Astrocyte of the spinal cord (primary cell): ENCODE results near the gene MRGPRE.

Experiments
- DNase-seq: peaks from one replicate; pipeline ENCODE4 v3.0.0; 2011; ENCODE audit warnings: low read depth, low spot score
- H3K4me3 ChIP-seq: 2 replicates; pipeline ENCODE4 v1.5.1; 2011; ENCODE audit warnings: low read depth, mild to moderate bottlenecking, low read length, moderate library complexity
- in situ Hi-C: cut with HindIII; loops from 2 replicates; pipeline ENCODE4 v1.10.0; 2017; ENCODE audit warnings: low sequenced_read_pairs
- TF ChIP-seq, protein P1 (sequence below): IDR thresholded peaks from 2 replicates; pipeline ENCODE4 v1.5.1; 2012; ENCODE audit warnings: low read depth, mild to moderate bottlenecking, low read length, inconsistent platforms

MRGPRE gene

DNA sequence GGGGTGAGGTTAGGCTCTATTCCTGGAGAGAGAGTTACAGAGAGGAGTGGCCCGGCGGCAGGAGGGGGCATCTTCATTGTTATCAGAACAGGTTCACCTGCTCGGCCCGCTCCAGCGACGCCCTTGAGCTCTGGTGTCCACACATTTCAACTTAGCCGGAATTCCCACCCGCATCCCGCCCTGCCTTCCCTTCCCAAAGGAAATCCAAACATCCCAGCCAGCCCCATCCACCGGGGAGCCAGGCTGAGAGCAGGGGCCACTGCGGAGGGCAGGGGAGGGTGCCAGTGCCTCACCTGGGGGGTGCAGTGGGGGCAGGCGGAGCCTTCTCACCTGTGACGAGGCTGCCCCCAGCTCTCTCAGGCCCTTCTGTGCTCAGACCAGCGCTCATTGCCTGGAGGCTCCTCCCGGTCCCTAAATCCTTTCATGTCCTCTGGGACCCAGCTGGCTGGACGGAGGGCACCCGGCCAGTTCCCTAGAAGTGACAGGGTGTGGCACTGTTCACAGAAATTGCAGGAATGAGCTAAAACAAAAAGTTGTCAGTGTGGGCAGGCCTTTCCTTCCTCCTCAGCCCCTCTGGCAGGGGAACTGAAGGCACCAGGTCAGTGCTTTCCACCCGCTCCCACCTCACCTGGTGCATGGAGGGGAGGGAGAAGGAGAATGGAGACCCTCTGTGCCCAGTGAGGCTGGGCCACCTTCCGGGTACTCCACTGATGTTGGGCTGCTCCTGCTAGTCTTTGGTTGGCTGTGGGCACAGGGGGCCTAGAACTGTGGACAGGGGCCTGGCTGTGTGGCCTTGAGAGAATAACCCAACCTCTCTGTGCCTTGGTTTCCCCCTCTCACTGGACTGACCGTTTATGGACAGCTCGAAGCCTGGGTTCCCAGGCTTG, 11.5 kb downstream of the MRGPRE start:
- in situ Hi-C loops: no loop called here
- no peak overlapping the region for H3K4me3 ChIP-seq
- TF ChIP-seq, protein P1, sequence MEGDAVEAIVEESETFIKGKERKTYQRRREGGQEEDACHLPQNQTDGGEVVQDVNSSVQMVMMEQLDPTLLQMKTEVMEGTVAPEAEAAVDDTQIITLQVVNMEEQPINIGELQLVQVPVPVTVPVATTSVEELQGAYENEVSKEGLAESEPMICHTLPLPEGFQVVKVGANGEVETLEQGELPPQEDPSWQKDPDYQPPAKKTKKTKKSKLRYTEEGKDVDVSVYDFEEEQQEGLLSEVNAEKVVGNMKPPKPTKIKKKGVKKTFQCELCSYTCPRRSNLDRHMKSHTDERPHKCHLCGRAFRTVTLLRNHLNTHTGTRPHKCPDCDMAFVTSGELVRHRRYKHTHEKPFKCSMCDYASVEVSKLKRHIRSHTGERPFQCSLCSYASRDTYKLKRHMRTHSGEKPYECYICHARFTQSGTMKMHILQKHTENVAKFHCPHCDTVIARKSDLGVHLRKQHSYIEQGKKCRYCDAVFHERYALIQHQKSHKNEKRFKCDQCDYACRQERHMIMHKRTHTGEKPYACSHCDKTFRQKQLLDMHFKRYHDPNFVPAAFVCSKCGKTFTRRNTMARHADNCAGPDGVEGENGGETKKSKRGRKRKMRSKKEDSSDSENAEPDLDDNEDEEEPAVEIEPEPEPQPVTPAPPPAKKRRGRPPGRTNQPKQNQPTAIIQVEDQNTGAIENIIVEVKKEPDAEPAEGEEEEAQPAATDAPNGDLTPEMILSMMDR: no peak
- no peak for DNase-seq

DNA sequence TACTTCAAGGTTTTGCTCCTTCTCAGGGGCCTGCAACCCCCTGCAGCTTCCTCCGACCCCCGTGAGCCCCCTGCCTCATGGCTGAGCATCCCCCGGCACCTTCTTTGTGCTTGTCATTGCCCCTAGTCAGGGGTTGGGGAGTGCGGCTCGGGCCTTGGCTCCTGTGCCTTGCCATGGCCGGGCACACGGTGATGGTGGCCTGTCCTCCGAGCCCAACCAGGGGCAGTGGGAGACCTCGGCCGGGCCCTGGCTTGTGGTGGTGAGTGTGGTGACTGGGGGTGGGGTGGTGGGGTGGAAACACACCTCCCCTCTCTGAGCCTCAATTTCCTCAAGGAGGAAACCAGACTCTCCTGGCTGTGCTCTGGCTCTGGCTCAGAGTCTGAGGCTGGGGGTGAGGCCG, 12.1 kb downstream of the MRGPRE start:
- H3K4me3 ChIP-seq: no peak overlapping the region
- DNase-seq: no peak
- in situ Hi-C loops: no loop called here
- TF ChIP-seq, protein P1: no peak

DNA sequence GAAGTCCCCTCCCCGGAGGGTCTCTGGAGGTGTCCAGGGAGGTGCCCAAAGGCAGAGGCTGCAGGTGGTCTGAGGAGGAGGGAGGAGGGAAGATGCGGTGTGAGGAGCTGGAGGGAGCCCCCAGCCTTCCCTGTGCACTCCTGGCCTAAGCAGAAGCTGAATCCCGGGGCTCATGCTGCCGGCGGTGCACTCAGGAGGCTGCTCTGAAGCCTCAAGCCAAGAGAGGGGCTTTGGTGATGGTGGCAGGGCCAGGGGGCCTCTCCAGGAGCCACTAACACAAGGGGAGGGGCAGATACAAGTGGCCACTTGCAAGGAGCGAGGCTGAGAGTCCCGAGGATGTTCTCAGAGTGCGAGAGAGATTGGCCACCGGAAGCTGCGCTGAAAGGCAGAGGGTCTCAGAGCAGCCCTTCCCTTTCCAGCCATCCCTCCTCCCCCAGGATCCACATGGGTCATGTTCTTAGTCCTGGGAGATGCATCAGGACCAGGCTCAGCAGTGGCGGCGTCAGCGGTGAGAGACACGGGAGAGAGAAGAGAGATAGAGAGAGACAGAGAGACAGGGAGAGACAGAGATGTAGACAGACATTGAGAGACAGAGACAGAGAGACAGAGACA, 12.8 kb downstream of the MRGPRE start:
- TF ChIP-seq, protein P1: no peak
- H3K4me3 ChIP-seq: no peak overlapping the region
- no peak for DNase-seq
- in situ Hi-C loops: no loop called here

DNA sequence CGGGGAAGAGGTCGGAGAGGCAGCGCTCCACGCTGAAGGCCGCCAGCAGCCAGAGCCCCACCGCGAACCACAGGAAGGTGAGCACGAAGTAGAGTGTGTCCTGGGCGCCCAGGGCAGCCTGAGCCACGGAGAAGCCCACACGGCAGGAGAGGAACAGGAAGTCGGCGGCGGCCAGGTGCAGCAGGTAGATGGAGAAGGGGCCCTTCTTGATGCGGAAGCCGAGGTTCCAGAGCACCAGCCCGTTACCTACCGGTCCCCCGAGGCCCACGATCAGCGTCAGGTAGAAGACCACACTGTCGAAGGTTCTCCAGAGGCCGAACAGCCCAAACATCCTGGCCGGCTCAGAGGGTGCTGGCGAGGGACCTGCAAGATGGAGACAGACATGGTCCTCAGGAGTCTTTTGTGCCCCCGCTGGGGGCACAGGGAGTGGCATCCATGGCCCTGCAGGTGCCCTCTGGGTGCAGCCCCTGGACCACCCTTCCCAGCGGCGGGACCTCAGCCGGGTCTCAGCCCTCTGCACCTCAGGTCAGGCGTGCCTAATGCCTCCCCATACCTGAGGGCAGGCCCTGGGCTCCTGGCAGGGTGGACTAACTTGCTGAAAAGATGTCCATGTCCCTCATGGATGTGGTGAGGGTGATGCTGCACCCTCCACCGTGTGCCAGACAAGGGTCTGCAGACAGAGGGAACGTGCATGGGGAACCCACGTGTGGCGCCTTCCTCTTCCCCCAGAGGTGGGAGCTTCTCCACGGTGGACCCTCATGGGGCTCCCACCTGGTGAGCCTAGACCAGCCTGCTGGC, 13.5 kb downstream of the MRGPRE start, which contains the start of gene MRGPRG:
Gene MRGPRG, minus strand, starts transcription at position 331 of the 798 bp plus-strand sequence. Its CDS starts 0 bp downstream, at position 331.
- TF ChIP-seq, protein P1: no peak
- no peak for DNase-seq
- no peak within 1 kb of the TSS for H3K4me3 ChIP-seq
- in situ Hi-C loops: no loop called here

DNA sequence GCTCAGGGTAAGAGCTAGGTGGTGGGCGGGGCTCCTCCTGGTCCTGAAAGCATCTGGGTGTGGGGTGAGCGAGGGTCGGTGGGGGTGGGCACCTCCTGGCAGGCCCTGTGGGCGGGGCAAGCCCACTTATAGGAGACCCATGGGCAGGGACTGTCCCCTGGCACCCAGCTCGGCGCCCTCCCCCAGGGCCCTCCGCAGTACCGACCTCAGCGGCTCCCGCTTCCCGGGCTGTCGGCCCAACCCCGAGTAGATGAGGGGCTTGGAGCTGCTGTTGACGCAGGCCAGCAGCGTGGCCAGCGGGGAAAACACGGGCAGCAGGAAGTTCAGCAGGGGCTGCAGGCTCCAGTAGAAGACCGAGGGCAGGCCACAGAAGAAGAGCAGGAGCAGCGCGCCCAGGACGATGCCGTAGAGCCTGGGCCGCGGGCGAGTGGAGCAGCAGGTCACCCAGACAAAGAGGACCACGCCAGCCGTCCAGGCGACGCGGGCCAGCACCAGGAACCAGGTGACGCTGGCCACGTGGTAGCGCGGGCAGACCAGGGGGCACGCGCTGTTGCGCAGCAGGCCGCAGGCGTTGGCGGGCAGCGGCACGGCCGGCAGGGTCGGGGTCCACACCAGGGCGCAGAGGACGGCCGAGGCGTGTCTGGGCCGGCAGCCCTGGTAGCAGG, 14.3 kb downstream of the MRGPRE start:
- H3K4me3 ChIP-seq: no peak overlapping the region
- in situ Hi-C loops: no loop called here
- TF ChIP-seq, protein P1: no peak
- no peak for DNase-seq

DNA sequence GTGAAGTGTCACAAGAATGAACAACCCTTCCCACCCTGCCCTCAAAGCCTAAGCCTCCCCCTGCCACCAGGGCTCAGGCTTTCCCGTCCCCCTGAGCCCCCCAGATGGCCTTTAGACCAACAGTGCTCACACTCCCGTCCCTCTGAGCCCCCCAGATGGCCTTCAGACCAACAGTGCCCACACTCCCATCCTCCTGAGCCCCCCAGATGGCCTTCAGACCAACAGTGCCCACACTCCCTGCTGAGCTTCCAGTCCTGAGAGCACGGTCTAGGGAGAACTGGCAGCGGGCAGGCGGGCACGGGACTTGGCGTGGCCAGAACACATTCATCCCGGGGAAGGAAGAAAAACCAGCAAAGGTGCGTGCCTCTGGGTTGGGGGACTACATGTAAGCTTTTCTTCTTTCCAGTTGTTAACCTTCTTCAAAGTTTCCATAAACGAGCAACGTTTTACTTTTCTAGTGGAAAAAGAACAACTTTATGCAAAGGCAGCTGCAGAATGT, 16.1 kb downstream of the MRGPRE start:
- TF ChIP-seq, protein P1: no peak
- no peak overlapping the region for H3K4me3 ChIP-seq
- DNase-seq: no peak
- in situ Hi-C loops: no loop called here
